Tibial nerve (tissue), 4 donors: ENCODE measurements around the gene ATF7.

Experiments used
- CTCF ChIP-seq, 5 experiments: fragments of 200-600 bp in 3 of 5; fragments of 450-650 bp in 2 of 5; sonication (generic) in 3 of 5; IDR thresholded peaks; one replicate each; pipeline ENCODE4 v1.5.1; 2016 to 2019; ENCODE audit warnings: antibody characterized with exemption in 5 of 5, mild to moderate bottlenecking in 3 of 5, moderate library complexity in 2 of 5
- EP300 ChIP-seq, 2 donors: sonication (generic); formaldehyde crosslinking; IDR thresholded peaks; one replicate each; pipeline ENCODE4 v1.6.1; 2017; ENCODE audit warnings: antibody characterized with exemption in 2 of 2, mild to moderate bottlenecking in 1 of 2

DNA sequence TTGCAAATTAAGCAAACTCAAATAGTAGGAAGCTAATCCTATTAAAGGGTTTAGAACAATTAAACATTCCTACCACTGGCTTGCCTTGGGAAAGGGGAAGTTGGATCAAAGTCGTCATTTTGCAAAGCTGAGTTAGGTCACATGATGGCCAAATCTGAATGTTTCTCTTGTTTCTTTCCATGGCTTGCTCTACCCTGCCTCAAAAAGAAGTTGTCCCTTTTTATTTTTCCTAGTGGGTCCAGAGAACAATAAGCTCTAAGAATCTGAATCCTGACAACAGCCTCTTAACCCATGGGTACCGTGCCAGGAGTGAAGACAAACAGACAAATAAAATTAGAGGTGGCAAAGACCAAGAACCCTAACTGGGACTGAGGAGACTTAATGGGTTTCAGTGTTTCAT lies 92.7 kb downstream of the ATF7 start:
- TF ChIP-seq CTCF (IDR thresholded peaks at IDR 0.05): no peak
- TF ChIP-seq EP300 (IDR thresholded peaks at IDR 0.05): no peak
